GM10847 (cell line): ENCODE results near the gene BRI3BP.

Source experiments
- POLR2A ChIP-seq: IDR thresholded peaks from 2 replicates; pipeline ENCODE4 v1.6.1; 2011; ENCODE audit not compliant: insufficient read length; ENCODE audit errors: extremely low read depth

Gene BRI3BP

DNA sequence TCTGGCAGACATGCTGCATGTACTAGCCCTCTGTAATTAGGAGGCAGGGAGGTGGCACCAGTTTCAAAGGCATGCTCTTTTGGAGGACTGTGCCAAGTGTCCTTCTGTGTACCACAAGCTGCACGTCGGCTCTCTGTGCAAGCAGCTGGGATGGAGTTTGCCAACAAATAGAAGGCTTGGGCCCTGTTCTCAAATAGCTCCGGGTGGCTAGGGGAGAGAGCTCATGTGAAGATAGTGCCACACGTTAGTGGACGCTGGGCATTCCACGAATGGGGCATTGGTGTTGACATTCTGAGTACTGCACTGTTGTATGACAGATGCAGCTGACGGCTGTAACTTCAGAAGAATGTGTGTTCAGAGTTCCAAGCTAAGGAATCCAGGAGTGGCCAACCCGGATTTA is 76.2 kb downstream of the BRI3BP start:
- no peak for TF ChIP-seq POLR2A

- TF ChIP-seq POLR2A = no peak
These were observed 76.7 kb downstream of the BRI3BP start for GRCh38 chr12:125070112-125070511.

DNA sequence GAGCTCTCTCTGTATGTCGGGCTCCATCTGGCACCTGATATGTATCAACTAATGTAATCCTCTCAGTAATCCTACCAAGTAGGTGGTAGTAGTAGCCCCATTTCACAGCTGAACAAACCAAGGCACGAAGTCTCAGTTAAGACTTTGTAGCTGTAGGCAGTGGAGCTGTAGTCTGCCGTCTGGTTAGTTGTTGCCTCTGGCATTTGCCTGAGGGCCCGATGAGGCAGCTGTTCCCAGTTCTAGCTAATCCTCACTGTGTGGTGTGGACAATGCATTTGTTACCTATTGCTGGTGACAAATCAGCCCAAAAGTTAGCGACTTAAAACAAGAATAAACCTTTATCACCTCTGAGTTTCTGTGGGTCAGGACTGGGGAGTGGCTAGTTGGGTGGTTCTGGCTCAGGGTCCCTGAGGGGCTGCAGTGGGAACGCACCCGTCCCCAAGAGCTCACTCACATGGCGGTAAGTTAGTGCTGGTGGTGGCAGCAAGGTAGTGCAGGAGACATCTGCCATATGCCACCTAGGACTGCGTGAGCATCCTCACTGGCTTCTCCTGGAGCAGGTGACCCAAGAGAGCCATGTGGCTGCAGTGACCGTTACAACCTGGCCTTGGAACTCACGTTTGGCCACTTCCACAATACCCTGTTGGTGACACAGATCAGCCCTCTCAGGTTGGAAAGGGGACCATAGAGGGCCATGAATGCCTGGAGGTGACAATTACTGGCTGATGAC is 77.4 kb downstream of the BRI3BP start:
- TF ChIP-seq POLR2A = no peak

GRCh38 chr12:125071456-125071855 is 78.0 kb downstream of the BRI3BP start:
- no peak for TF ChIP-seq POLR2A

- TF ChIP-seq POLR2A = no peak
These were observed 79.1 kb downstream of the BRI3BP start for GRCh38 chr12:125072496-125072895.

GRCh38 chr12:125076103-125076502 is 82.7 kb downstream of the BRI3BP start:
- no peak for TF ChIP-seq POLR2A

- no peak for TF ChIP-seq POLR2A
These were observed 85.6 kb downstream of the BRI3BP start for GRCh38 chr12:125079084-125079483.

DNA sequence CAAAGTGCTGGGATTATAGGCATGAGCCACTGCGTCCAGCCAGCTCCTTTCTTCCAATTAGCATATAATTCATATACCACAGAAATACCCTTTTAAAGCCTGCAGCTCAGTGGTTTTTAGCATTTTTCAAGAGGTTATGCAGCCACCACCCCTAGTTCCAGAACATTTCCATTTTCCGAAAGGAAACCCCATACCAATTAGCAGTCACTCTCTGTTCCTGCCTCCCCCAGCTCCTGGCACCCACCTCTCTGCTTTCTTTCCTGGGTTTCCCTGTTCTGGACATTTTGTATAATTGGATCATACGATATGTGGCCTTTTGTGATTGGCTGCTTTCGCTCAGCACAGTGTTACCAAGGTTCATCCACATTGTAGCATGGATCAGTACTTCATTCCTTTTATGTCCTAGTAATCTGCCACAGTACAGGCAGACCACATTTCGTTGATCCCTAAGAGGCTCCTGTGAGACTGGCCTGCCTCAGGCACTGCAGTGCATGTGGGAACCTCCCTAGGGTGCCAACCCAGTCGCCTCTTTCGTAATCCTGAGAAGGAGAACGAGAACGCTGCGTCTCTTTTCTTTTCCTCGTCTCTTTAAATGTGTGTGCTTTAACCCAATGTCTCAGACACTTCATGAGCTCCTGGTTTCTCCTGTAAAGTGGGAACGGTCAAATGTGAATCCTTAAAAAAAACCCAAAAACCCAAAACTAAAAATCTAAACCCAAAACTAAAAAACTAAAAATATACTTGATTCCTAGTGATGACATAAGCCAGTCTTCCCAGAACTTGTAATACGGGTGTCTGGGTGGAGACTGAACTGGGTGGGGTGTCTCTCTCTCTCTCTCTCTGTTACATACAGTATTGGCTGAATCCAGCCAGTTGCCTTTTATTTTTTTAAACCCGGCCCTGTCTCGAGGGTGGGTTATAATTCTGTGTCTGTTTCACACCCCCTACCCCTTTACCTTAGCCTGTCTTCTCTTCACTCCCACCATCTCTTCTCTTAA is 86.5 kb downstream of the BRI3BP start:
- TF ChIP-seq POLR2A = no peak
